ENCODE results near the gene ACAP3. TPM values are rescaled to one million over a fixed set of nuclear protein-coding genes. Genes with fewer than 3 reads are reported as not detected.

The ACAP3 gene, protein sequence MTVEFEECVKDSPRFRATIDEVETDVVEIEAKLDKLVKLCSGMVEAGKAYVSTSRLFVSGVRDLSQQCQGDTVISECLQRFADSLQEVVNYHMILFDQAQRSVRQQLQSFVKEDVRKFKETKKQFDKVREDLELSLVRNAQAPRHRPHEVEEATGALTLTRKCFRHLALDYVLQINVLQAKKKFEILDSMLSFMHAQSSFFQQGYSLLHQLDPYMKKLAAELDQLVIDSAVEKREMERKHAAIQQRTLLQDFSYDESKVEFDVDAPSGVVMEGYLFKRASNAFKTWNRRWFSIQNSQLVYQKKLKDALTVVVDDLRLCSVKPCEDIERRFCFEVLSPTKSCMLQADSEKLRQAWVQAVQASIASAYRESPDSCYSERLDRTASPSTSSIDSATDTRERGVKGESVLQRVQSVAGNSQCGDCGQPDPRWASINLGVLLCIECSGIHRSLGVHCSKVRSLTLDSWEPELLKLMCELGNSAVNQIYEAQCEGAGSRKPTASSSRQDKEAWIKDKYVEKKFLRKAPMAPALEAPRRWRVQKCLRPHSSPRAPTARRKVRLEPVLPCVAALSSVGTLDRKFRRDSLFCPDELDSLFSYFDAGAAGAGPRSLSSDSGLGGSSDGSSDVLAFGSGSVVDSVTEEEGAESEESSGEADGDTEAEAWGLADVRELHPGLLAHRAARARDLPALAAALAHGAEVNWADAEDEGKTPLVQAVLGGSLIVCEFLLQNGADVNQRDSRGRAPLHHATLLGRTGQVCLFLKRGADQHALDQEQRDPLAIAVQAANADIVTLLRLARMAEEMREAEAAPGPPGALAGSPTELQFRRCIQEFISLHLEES
- total RNA-seq: 54.1 and 55.7 TPM in 2 replicates

- Mint-ChIP-seq H3K4me1 (peaks cover 18% of the 10 kb centered on the region), H3K27ac (peak within 1 kb of the TSS; percentile 90), H3K4me3 (peak within 1 kb of the TSS; percentile 88), H3K36me3 (ENCODE audit: low read depth) (peaks cover 8% of the 10 kb centered on the region), H3K9me3 (no peaks in the 10 kb centered on the region), H3K27me3 (no peaks in the 10 kb centered on the region)
- DNase-seq: peak; percentile 96
- intact Hi-C loops (cut with micrococcal nuclease): loop anchor here (1.0 to 5.0 kb wide), 5 partner anchors 17 to 251 kb away; partner anchors contain the start of genes AURKAIP1, C1orf159, CPTP and INTS11
Measured at GRCh38 chr1:1307923-1308755, at the start of gene ACAP3, which contains the start of gene PUSL1. ACAP3 (minus strand) TSS chr1:1307930; CDS start chr1:1307815, 115 bp downstream. PUSL1 (plus strand) TSS chr1:1308597; CDS start chr1:1308644, 47 bp downstream.

DNA sequence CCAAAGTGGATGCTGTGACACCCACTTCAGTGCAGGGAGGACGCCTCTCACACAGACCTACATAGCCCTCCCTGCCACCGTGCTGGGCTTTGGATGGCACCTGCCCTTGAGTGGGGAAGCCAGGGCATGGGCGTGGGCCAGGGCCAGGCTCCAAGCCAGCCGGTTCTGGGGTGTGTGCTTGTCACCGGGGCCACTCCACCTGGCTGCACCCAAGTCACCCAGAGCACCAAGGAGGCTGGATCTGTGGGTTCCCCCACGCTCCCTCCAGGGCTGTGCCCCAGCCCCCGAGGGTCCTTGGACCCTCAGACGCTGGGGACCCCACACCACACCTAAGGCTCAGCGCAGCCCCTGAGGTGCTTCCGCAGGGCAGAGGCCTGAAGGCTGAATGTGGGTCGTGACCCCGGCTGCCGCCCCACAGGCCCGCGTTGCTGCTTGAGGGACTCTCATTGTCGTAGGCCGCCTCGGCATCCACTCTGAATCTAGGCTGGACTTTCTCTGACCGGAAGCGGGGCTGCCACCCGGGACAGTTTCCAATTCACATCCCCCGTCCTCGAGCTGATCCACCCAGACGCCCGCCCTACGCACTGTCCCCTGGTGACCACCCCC is 49.2 kb upstream of the ACAP3 start:
- Mint-ChIP-seq H3K4me1 (peaks cover 15% of the 10 kb centered on the region), H3K27me3 (peaks cover 31% of the 10 kb centered on the region), H3K9me3 (no peaks in the 10 kb centered on the region), H3K27ac (no peak overlapping the region), H3K4me3 (no peak overlapping the region), H3K36me3 (ENCODE audit: low read depth) (peaks cover 2% of the 10 kb centered on the region)
- no peak for DNase-seq
- intact Hi-C loops (cut with micrococcal nuclease): no loop called here

- intact Hi-C loops (cut with micrococcal nuclease): no loop called here
- H3K27me3 Mint-ChIP-seq: peaks cover 30% of the 10 kb centered on the region
- DNase-seq: no peak
- H3K9me3 Mint-ChIP-seq: no peaks in the 10 kb centered on the region
- H3K36me3 Mint-ChIP-seq (ENCODE audit: low read depth): peaks cover 2% of the 10 kb centered on the region
- H3K4me1 Mint-ChIP-seq: peaks cover 14% of the 10 kb centered on the region
- H3K27ac Mint-ChIP-seq: no peak overlapping the region
- H3K4me3 Mint-ChIP-seq: no peak overlapping the region
Measured at GRCh38 chr1:1356166-1356795, 48.6 kb upstream of the ACAP3 start.

GRCh38 chr1:1355416-1355815 is 47.7 kb upstream of the ACAP3 start:
- Mint-ChIP-seq H3K4me3 (no peak overlapping the region), H3K27ac (no peak overlapping the region), H3K36me3 (ENCODE audit: low read depth) (peaks cover 2% of the 10 kb centered on the region), H3K4me1 (peaks cover 14% of the 10 kb centered on the region), H3K27me3 (peaks cover 26% of the 10 kb centered on the region), H3K9me3 (no peaks in the 10 kb centered on the region)
- intact Hi-C loops (cut with micrococcal nuclease): no loop called here
- DNase-seq: no peak

- H3K9me3 Mint-ChIP-seq: no peaks in the 10 kb centered on the region
- no peak for DNase-seq
- intact Hi-C loops (cut with micrococcal nuclease): no loop called here
- no peak overlapping the region for H3K27ac Mint-ChIP-seq
- peaks cover 26% of the 10 kb centered on the region for H3K27me3 Mint-ChIP-seq
- H3K4me3 Mint-ChIP-seq: no peak overlapping the region
- peaks cover 2% of the 10 kb centered on the region for H3K36me3 Mint-ChIP-seq (ENCODE audit: low read depth)
- H3K4me1 Mint-ChIP-seq: peaks cover 14% of the 10 kb centered on the region
Measured at GRCh38 chr1:1354271-1355247, 46.8 kb upstream of the ACAP3 start.

DNA sequence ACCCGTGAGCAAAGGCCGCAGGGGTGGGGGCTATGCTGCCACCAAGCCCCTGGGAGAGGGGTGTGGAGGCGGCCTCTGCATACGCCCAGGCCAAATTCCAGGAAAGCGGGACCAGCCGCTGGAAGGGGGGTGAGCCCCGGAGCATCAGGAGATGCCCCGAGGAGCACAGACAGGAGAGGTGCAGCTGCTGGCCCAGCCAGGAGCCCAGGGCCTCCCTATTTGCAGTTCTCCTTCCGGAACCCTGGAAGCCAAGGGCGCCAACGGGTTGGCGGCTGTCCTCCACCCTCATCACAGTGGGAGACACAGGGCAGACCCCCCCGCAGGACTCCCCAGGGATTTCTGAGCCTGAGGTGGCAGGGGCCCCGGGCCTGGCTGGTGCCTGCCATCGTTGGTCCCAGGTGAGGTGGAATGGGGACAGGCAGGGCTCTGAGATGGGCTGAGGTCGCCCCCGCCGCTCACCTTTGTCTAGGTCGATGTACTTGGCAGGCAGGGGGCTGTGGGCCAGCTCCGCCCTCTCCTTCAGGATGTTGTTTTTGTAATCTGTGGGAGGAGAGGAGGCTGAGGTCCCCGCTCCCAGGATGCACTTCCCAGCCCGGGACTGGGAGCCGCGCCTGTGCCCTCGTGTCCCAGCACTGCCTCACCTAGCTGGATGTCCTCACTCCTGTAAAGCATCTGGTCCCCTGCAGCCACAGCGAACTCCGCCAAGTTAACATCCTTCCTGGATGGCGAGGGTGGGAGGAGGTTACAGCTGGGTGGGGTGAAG is 45.8 kb upstream of the ACAP3 start:
- intact Hi-C loops (cut with micrococcal nuclease): no loop called here
- Mint-ChIP-seq H3K36me3 (ENCODE audit: low read depth) (peaks cover 2% of the 10 kb centered on the region), H3K4me1 (peaks cover 8% of the 10 kb centered on the region), H3K4me3 (no peak overlapping the region), H3K9me3 (no peaks in the 10 kb centered on the region), H3K27me3 (peaks cover 26% of the 10 kb centered on the region), H3K27ac (no peak overlapping the region)
- no peak for DNase-seq

- Mint-ChIP-seq H3K4me3 (no peak overlapping the region), H3K9me3 (no peaks in the 10 kb centered on the region), H3K4me1 (peaks cover 6% of the 10 kb centered on the region), H3K27ac (no peak overlapping the region), H3K36me3 (ENCODE audit: low read depth) (peaks cover 2% of the 10 kb centered on the region), H3K27me3 (peaks cover 25% of the 10 kb centered on the region)
- no peak for DNase-seq
- intact Hi-C loops (cut with micrococcal nuclease): no loop called here
Measured at GRCh38 chr1:1352786-1353388, 45.2 kb upstream of the ACAP3 start.

GRCh38 chr1:1351511-1352427 is 44.0 kb upstream of the ACAP3 start:
- H3K4me1 Mint-ChIP-seq: peaks cover 16% of the 10 kb centered on the region
- DNase-seq: no peak
- H3K36me3 Mint-ChIP-seq (ENCODE audit: low read depth): peaks cover 2% of the 10 kb centered on the region
- H3K27ac Mint-ChIP-seq: peak overlapping the region; percentile 73
- peaks cover 20% of the 10 kb centered on the region for H3K27me3 Mint-ChIP-seq
- H3K9me3 Mint-ChIP-seq: no peaks in the 10 kb centered on the region
- H3K4me3 Mint-ChIP-seq: peak overlapping the region; percentile 80
- intact Hi-C loops (cut with micrococcal nuclease): no loop called here

GRCh38 chr1:1349256-1350012 is 41.7 kb upstream of the ACAP3 start, which contains the start of gene DVL1:
DVL1 (minus strand) TSS chr1:1349418; CDS start chr1:1349065, 353 bp downstream.
- peak within 1 kb of the TSS; percentile 81 for H3K4me3 Mint-ChIP-seq
- H3K36me3 Mint-ChIP-seq (ENCODE audit: low read depth): peaks cover 2% of the 10 kb centered on the region
- DNase-seq: peak; percentile 91
- peaks cover 20% of the 10 kb centered on the region for H3K27me3 Mint-ChIP-seq
- intact Hi-C loops (cut with micrococcal nuclease): loop anchor here (2.0 kb wide), 3 partner anchors 25 to 49 kb away; partner anchors contain the start of genes AURKAIP1, CCNL2, CPTP and INTS11
- H3K9me3 Mint-ChIP-seq: no peaks in the 10 kb centered on the region
- no peak within 1 kb of the TSS for H3K27ac Mint-ChIP-seq
- H3K4me1 Mint-ChIP-seq: peaks cover 19% of the 10 kb centered on the region
